IMR-90 (cell line): ENCODE data around the gene SKAP1. TPM values are rescaled to one million over a fixed set of nuclear protein-coding genes. Genes with fewer than 3 reads are reported as not detected.

ENCODE experiments used
- ATAC-seq: fragments of 200-7000 bp; cut with Tn5 transposase; 2 replicates; pipeline ENCODE4 v1.9.1; 2020; ENCODE audit warnings: low read depth, mild to moderate bottlenecking, moderate library complexity
- BruUV-seq: library from RNA; stranded (reverse); fragments of 400-500 nt; replicated peaks from 2 replicates; lab custom pipeline; 2021; lab: Mats Ljungman, UMichigan
- CTCF ChIA-PET: fragments of 300-600 bp; formaldehyde crosslinking; extraction: SDS; loops from one replicate; lab custom pipeline; 2021; ENCODE audit warnings: antibody characterized with exemption; lab: Yijun Ruan, JAX
- POLR2A ChIA-PET: fragments of 300-600 bp; sonication (Branson Sonifier 250); formaldehyde crosslinking; loops from one replicate; lab custom pipeline; 2022; ENCODE audit warnings: antibody characterized with exemption; ENCODE audit not compliant: unreplicated experiment; lab: Charles Lee
- DNase-seq: peaks from one replicate; pipeline ENCODE4 v3.0.0; 2013
- H2AFZ ChIP-seq: replicated peaks from 2 replicates; pipeline ENCODE3; 2013; ENCODE audit warnings: low read length, mild to moderate bottlenecking; ENCODE audit not compliant: poor library complexity
- H2AK5ac ChIP-seq: 2 replicates; pipeline ENCODE4 v1.6.1; 2013; ENCODE audit warnings: low read depth, low read length, inconsistent platforms
- H2AK9ac ChIP-seq: replicated peaks from 2 replicates; pipeline ENCODE3; 2013; ENCODE audit warnings: mild to moderate bottlenecking, low read depth, low read length, moderate library complexity; ENCODE audit not compliant: poor library complexity
- H2BK120ac ChIP-seq: 2 replicates; pipeline ENCODE4 v1.6.1; 2013; ENCODE audit warnings: low read depth, low read length, inconsistent platforms
- H2BK15ac ChIP-seq: 3 replicates; pipeline ENCODE4 v1.6.1; 2013; ENCODE audit warnings: low read depth, low read length, inconsistent platforms
- H2BK20ac ChIP-seq: 2 replicates; pipeline ENCODE4 v1.6.1; 2013; ENCODE audit warnings: low read depth, mild to moderate bottlenecking, inconsistent platforms, low read length, moderate library complexity
- H2BK5ac ChIP-seq: 2 replicates; pipeline ENCODE4 v1.6.1; 2013; ENCODE audit warnings: mild to moderate bottlenecking, low read depth, low read length, inconsistent platforms; ENCODE audit not compliant: poor library complexity, severe bottlenecking
- H3K14ac ChIP-seq: replicated peaks from 2 replicates; pipeline ENCODE4 v1.6.1; 2013; ENCODE audit warnings: low read depth, low read length, inconsistent platforms
- H3K18ac ChIP-seq: 2 replicates; pipeline ENCODE4 v1.6.1; 2013; ENCODE audit warnings: low read depth, low read length, control low read depth
- H3K23ac ChIP-seq: 2 replicates; pipeline ENCODE4 v1.6.1; 2013; ENCODE audit warnings: low read depth, low read length, inconsistent platforms
- H3K27ac ChIP-seq: 2 replicates; pipeline ENCODE4 v1.5.1; 2013; ENCODE audit warnings: mild to moderate bottlenecking, control low read depth, low read length; ENCODE audit not compliant: insufficient read depth
- H3K27me3 ChIP-seq: 2 replicates; pipeline ENCODE4 v1.6.1; 2013; ENCODE audit warnings: low read length; ENCODE audit not compliant: control insufficient read depth, insufficient read depth
- H3K36me3 ChIP-seq: 2 replicates; pipeline ENCODE4 v1.6.1; 2013; ENCODE audit warnings: low read length, mixed read lengths; ENCODE audit not compliant: control insufficient read depth, insufficient read depth
- H3K4ac ChIP-seq: 2 replicates; pipeline ENCODE4 v1.6.1; 2013; ENCODE audit warnings: low read depth, low read length, inconsistent platforms
- H3K4me1 ChIP-seq: 2 replicates; pipeline ENCODE4 v1.6.1; 2013; ENCODE audit warnings: low read length, mixed read lengths; ENCODE audit not compliant: control insufficient read depth, insufficient read depth
- H3K4me2 ChIP-seq: 2 replicates; pipeline ENCODE4 v1.6.1; 2013; ENCODE audit warnings: low read depth, mild to moderate bottlenecking, control low read depth, low read length, moderate library complexity
- H3K4me3 ChIP-seq: 2 replicates; pipeline ENCODE4 v1.5.1; 2013; ENCODE audit warnings: low read depth, mild to moderate bottlenecking, control low read depth, low read length, moderate library complexity; ENCODE audit not compliant: insufficient read depth
- H3K56ac ChIP-seq: 2 replicates; pipeline ENCODE4 v1.6.1; 2013; ENCODE audit warnings: low read length, inconsistent platforms; ENCODE audit not compliant: insufficient read depth; ENCODE audit errors: extremely low read depth
- H3K79me1 ChIP-seq, 2 experiments: 2 replicates each; pipeline ENCODE4 v1.6.1; 2013; ENCODE audit warnings: low read length in 2 of 2, inconsistent platforms in 1 of 2, low read depth in 1 of 2
- H3K9ac ChIP-seq: 2 replicates; pipeline ENCODE4 v1.6.1; 2013; ENCODE audit warnings: low read depth, low read length, control low read depth
- H3K9me1 ChIP-seq: 2 replicates; pipeline ENCODE4 v1.6.1; 2013; ENCODE audit warnings: low read length, inconsistent platforms; ENCODE audit not compliant: insufficient read depth
- H3K9me3 ChIP-seq: 2 replicates; pipeline ENCODE4 v1.6.1; 2013; ENCODE audit warnings: low read length; ENCODE audit not compliant: control insufficient read depth, insufficient read depth
- H4K20me1 ChIP-seq: 2 replicates; pipeline ENCODE4 v1.6.1; 2013; ENCODE audit warnings: low read length, inconsistent platforms; ENCODE audit not compliant: insufficient read depth
- H4K5ac ChIP-seq: 2 replicates; pipeline ENCODE4 v1.6.1; 2013; ENCODE audit warnings: mild to moderate bottlenecking, low read depth, low read length, control low read depth
- H4K8ac ChIP-seq, 2 experiments: 2 replicates each; pipeline ENCODE4 v1.6.1; 2013; ENCODE audit warnings: low read depth in 2 of 2, low read length in 2 of 2, control low read depth in 1 of 2, inconsistent platforms in 1 of 2
- H4K91ac ChIP-seq: 2 replicates; pipeline ENCODE4 v1.6.1; 2013; ENCODE audit warnings: low read depth, low read length, inconsistent platforms; ENCODE audit not compliant: insufficient read depth
- BHLHE40 ChIP-seq: fragments of 150-350 bp; IDR thresholded peaks from 2 replicates; pipeline ENCODE4 v1.6.1; 2016; ENCODE audit warnings: mild to moderate bottlenecking, low read depth, low read length
- CTCF ChIP-seq: conservative IDR thresholded peaks from 2 replicates; pipeline ENCODE4 v1.5.1; 2012; ENCODE audit warnings: mild to moderate bottlenecking, low read depth, low read length, improper control_type of control experiment
- MAFK ChIP-seq: IDR thresholded peaks from 2 replicates; pipeline ENCODE4 v1.6.1; 2012; ENCODE audit warnings: low read depth, low read length, improper control_type of control experiment
- MAZ ChIP-seq: IDR thresholded peaks from 2 replicates; pipeline ENCODE4 v1.6.1; 2012; ENCODE audit warnings: low read depth, mild to moderate bottlenecking, low read length, improper control_type of control experiment, moderate library complexity, borderline replicate concordance
- NFE2L2 ChIP-seq: fragments of 150-350 bp; IDR thresholded peaks from 2 replicates; pipeline ENCODE4 v1.6.1; 2016; ENCODE audit warnings: low read depth, mild to moderate bottlenecking, low read length
- RCOR1 ChIP-seq: IDR thresholded peaks from 2 replicates; pipeline ENCODE4 v1.6.1; 2012; ENCODE audit warnings: mild to moderate bottlenecking, low read length, improper control_type of control experiment; ENCODE audit not compliant: insufficient replicate concordance
- RFX5 ChIP-seq: IDR thresholded peaks from 2 replicates; pipeline ENCODE4 v1.8.0; 2012; ENCODE audit warnings: low read depth, mild to moderate bottlenecking, low read length, moderate library complexity
- SMC3 ChIP-seq: fragments of 150-350 bp; IDR thresholded peaks from 2 replicates; pipeline ENCODE4 v1.6.1; 2016; ENCODE audit warnings: low read depth, mild to moderate bottlenecking, antibody characterized with exemption, low read length, moderate library complexity
- dilution Hi-C: fragments of 300-500 bp; cut with HindIII; formaldehyde crosslinking; loops from one replicate; pipeline ENCODE4 v1.14.3; 2018; ENCODE audit warnings: low sequenced_read_pairs; ENCODE audit not compliant: unreplicated experiment
- in situ Hi-C: fragments of 300-500 bp; cut with MboI; formaldehyde crosslinking; loops from 3 replicates; pipeline ENCODE4 v1.14.3; 2019; ENCODE audit warnings: low sequenced_read_pairs, inconsistent platforms, mixed read lengths
- intact Hi-C: fragments of 100-400 bp; cut with micrococcal nuclease; formaldehyde crosslinking; loops from 2 replicates; pipeline ENCODE4 v1.10.0; 2022
- polyA plus RNA-seq, 3 experiments: library from polyadenylated mRNA; depleted of rRNA; stranded (reverse); fragments of >200 nt; gene quantifications; 2 replicates each; pipeline ENCODE4 v1.2.3, GENCODE V29; 2012; ENCODE audit warnings: low replicate concordance in 1 of 3
- total RNA-seq: library from RNA; depleted of rRNA; stranded (reverse); fragments of >200 nt; gene quantifications from 2 replicates; pipeline ENCODE4 v1.2.3, GENCODE V29; 2012

SKAP1 gene
- total and polyA plus RNA-seq, 2 of the 4 experiments (the other 2 are of a cell fraction) = not detected

- intact Hi-C loops (no loop called here), in situ Hi-C loops (no loop called here), dilution Hi-C loops (no loop called here)
- no peaks in the 10 kb centered on the region for H3K9me1 ChIP-seq
- no peak overlapping the region for H3K9ac ChIP-seq
- H4K20me1 ChIP-seq = no peaks in the 10 kb centered on the region
- H2AK9ac ChIP-seq = no peak overlapping the region
- no peaks in the 10 kb centered on the region for H3K36me3 ChIP-seq
- no peak overlapping the region for H2AK5ac ChIP-seq
- H3K4me3 ChIP-seq = no peak overlapping the region
- BruUV-seq = no TSS peak
- no peak overlapping the region for H4K5ac ChIP-seq
- H3K4me2 ChIP-seq = no peak overlapping the region
- H2BK15ac ChIP-seq = no peak overlapping the region
- ChIA-PET CTCF (no interaction called here), POLR2A (no interaction called here)
- ATAC-seq (no peak), DNase-seq (no peak)
- no peak overlapping the region for H3K23ac ChIP-seq
- H3K4ac ChIP-seq = no peak overlapping the region
- H3K27me3 ChIP-seq = peaks cover 59% of the 10 kb centered on the region
- no peak overlapping the region for H3K18ac ChIP-seq
- H3K9me3 ChIP-seq = peaks cover 12% of the 10 kb centered on the region
- H3K27ac ChIP-seq = no peak overlapping the region
- no peak overlapping the region for H2AFZ ChIP-seq
- H3K14ac ChIP-seq = no peak overlapping the region
- no peaks in the 10 kb centered on the region for H3K79me1 ChIP-seq
- no peak overlapping the region for H4K91ac ChIP-seq
- no peak overlapping the region for H2BK20ac ChIP-seq
- TF ChIP-seq SMC3 (no peak), RCOR1 (no peak), RFX5 (no peak), BHLHE40 (no peak), MAFK (no peak), NFE2L2 (no peak), MAZ (no peak), CTCF (no peak)
- no peaks in the 10 kb centered on the region for H3K4me1 ChIP-seq
- no peak overlapping the region for H3K56ac ChIP-seq
- H2BK5ac ChIP-seq = no peak overlapping the region
- no peak overlapping the region for H2BK120ac ChIP-seq
- H4K8ac ChIP-seq = no peak overlapping the region
Observed at GRCh38 chr17:48453447-48453846, 23.4 kb upstream of the SKAP1 start.
